NCI-H510A (cell line): Measurements from ENCODE around the gene MYEOV.

Source experiments
- DNase-seq: peaks from one replicate; lab custom pipeline; 2025; lab: John Stamatoyannopoulos, UW

The MYEOV gene

DNA sequence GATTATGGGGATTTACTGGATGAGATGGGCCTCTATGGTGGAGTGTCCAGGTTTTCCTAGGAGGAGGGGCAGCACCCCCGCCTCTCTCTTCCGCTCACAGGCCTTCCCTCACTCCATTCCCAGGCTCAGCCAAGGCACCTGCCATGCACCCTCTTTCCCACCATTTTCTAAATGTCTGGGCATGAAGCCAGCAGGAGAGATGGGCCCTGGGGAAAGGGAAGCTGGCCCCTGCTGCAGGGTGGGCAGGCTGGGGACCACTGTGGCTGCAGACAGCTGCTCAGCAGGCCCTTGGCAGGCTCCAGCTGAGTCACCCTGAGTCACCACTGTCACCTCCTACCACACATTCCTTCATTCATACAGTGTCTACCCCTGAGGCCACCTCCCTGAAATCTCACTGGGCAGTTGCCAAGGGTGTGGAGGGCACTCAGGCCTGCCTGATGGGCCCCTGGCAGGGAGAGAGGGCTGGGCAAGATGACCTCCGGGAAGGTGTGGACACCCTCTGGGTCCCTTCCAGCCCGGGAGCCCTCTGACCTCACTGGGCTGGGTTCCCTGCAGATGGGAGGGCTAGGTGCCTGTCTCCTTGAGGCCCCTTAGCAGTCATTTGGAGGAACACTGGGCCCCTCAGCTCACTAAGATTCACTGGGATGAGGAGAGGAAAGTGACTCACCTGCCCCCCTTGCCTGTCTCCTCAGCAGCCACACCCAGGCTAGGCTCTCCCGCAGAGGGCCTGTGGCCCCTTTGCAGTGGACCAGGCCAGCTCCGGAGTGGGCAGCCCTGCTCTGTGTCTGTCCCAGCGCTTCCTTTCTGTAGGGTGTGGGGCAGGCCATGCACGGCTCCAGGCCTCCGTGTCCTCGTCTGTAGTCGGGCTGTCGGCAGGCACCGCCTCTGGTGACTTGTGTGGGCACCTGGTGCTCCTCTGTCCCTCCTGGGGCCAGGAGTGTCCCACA, 7.8 kb downstream of the MYEOV start:
- DNase-seq: no peak

DNA sequence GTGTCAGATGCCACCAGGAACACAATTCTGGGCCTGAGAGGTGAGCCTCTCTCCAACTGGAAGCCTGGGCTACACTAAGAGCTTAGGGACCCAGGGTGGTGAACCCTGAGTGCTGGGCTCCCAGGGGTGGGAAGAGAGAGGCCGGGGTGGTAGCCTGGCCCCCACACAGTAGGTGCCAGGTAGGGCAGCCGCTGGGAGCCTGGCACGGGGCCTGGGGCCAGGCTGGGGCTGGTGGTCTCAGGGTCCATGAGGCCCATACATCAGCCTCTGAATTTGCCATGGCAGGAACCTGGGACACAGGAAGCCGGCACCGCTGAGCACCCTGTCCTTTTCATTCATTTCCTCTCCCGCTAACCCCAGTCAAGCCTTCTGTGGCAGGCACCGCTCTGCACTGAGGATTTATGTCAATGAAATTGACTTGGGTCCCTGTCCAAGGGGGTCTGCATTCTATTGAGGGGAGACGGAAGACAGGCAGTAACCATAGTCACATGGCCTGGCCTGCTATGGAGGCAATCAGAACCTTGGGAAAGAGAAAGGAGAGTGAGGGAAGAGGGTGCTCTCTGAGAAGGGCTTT, 8.6 kb downstream of the MYEOV start:
- no peak for DNase-seq

DNA sequence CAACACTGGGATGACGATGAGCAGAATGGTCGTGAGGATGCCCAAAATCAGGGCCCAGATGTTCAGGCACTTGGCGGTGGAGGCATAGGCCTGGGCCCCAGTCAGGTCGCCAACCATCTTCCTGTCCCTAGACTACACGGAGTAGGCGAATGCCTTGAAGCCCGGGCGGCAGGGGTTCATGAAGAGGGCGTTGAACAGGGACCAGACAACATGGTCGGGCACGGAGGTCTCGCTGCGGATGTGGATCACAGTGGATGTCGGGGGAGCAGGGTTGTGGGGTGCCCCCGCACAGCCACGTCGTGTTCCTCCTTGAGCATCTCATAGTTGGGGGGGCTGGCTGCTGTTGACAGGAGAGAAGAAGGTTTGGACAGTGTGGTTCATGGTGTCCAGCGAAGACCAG, 9.5 kb downstream of the MYEOV start:
- no peak for DNase-seq

DNA sequence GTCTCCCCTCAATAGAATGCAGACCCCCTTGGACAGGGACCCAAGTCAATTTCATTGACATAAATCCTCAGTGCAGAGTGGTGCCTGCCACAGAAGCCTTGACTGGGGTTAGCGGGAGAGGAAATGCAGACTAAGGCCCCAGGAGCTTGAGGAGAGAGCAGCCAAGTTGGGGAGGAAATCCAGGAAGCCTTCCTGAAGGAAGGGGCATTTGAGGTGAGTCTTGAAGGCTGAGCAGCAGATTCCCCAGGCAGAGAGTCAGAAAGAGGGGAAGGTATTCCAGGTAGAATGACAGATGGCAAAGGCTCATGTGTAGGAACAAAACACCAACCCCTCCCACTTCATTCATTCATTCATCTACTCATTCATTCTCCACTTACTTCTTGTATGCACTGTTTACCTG, 10.3 kb downstream of the MYEOV start:
- DNase-seq: no peak

DNA sequence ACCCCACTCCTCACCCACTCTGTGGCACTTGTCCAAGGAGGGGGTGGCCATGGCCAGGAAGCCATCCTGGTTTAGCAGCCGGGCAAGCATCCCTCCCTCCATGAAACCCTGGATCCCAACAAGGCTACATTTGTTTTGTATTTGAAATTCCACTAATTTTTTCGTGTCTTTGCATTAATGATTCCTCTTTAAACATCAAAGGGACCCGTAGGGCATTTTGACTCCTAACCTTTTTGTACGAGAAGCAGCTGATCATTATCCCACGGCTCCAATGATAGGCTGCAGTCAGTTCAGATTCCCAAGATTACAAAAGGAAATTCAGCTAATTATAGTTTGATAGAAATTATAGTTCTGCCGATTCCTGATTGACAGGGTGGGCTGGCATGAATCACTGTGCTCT, 10.7 kb downstream of the MYEOV start:
- no peak for DNase-seq

DNA sequence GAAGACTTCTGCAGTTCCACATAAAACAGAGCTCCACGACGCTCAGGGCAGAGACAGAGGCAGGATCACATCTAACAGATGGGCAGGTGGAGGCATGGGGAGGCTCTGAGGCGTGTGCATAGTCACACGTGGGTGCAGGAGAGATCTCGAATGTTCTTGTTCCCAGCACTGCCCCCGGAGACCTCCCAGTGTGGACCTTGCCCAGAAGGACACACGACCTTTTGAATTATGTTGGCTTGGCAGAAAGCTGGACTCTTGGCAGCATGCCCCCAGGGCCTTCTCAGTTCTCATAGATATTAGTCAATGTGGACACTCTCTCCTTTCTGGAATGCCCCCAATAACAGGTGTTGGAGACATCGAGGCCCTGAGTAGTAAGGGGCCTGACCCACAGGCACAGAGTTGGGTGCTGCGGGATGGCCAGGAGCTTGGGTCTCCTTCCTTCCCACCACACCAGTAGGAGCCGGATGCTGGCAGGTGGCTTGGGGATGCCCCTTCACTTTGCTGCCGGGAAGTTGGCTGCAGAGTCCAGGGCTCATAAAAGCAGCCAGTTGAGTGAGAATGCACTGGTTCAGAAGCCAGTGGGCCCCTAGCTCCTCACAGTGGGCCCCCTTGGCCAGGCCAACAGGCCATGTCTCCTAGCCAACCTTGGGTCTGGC, 12.1 kb downstream of the MYEOV start:
- DNase-seq: no peak

DNA sequence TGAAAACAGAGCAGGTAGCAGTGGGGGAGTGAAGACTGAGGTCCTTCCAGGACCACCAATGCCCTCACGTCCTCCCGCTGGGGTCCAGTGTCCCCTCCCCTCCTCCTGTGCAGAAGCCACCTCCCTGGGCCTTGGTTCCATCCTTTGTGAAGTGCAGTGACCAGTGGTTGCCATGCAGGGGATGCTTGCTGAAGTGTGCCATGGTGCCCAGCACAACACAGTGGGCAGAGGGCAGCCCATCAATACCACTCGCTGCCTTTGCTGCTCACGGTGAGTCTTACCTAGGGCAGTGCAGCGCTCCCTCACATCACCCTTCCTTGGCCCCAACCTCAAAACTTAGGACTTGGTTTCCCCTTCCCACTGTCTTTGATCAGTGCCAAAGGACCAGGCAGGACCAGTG, 12.9 kb downstream of the MYEOV start:
- no peak for DNase-seq

DNA sequence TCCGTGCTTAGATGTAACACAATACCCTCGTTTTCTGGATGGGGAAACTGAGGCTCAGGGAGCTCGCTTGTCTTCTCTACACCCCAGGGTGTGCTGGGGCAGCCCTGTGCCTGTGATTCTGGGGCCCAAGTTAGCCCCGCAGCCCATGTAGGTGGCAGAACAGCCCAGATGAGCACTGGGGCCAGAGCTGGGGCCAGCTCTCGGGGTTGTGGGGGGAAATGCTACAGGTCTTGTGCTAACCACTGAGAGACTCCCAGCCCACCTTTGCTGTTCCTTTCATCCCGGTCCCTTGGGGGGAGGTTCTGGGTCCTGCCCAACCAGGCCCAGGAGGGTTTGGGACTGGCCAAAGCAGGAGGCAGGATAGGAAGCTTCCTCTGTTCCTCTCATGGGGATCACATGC, 13.5 kb downstream of the MYEOV start:
- no peak for DNase-seq

DNA sequence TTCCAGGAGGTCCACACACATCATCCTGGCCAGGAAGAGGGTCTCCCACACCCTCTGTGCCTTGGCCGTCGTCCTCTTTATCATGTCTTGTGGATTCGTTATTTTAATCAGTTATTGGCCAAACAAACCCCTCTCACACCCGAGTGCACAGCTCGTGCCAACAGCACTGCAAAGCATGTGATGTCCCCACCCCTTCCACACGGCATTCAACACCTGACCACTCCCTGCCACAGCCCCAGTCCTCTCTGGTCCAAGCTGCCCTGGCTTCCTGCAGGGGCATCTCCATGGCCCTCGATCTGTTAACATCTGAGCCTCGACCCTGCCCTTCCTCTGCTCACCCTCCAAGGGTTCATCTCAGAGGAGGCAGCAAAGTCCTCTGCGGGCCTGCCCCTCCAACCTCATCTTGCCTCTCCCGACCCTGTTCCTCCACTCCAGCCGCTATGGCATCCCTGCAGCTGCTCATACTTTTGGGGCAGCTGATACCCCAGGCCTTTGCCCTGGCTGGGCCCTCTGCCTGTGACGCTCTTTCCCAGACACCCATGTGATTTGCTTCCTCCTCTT, 14.0 kb downstream of the MYEOV start:
- DNase-seq: no peak

DNA sequence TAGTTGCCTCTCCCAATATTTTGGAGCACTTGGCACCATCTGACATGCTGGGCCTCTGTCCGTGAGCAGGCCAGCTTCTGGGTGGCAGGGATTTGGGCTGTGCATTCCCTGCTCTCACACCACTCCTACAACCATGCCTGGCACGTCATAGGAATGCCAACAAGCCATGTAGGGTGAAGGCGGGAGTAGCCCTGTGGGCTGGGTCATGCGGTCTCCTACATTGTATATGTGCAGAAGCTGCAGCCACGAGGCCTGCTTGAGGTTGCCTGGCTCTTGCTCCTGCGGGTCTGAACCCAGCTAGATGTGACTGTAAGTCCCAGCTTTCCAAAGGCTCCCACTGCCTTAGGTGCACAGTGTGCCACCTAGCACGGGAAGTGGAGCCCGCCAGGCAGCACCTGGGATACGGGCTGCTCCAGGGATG, 14.5 kb downstream of the MYEOV start:
- no peak for DNase-seq

DNA sequence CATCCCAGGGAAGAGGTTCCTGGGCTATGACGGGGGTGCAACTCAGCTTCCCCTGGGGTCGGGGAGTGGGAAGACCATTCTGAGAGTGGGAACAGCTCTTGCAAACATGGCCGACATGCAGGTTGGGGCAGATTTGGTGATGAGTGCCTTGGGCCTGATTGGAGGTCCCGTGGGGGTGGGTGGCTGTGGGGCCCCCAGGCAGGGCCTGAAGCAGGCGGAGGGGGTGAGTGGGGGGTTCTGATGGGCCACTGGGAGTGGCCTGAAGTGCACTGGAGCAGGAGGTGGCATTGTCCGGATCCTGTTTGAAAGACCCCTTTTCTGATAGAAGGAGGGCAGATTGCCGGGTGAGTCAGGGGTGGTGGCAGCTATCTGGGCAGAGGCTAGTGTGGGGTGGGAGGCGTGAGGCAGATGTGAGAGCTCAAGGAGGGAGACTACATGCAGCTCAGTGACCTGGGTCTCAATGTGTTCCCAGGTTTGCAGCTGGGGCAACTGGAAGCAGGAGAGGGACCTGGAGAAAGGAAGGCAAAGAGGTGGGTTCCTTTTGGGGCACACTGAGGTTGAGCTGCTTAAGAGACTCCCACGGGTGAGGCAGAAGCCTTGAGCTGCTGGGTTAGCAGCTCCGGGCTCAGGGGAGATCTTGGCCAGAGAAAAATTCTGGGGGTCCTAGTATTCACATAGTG, 15.1 kb downstream of the MYEOV start:
- no peak for DNase-seq

DNA sequence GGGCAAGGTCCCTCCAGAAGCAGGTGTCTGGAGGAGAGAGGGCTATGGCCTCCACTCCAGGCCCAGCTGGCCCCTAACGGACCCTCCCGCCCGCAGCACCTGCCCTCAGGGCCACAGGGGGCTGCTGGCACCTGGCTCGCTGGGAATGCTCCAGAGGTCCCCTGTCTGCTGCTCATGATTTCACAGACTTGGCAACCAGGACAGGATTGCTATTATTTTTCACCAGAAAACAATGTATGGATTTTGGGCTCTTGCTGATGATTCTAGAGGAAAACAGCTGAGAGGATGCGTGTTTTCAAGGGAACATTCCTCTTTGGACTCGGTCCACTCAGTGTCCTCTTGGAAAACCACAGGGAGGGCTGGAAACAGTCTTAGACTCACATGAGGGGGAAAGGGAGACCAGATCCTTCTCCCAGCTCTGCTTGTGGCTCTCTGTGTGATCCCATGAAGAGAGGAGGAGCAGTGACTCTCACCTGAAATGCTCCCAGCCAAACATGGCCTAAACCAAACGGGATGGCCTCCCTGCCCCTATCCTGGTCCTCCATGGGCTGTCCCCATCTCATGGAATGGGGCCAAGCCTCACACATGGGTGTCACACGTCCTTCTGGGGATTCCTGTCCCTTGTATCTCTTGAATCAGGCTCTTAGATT, 15.8 kb downstream of the MYEOV start:
- no peak for DNase-seq

DNA sequence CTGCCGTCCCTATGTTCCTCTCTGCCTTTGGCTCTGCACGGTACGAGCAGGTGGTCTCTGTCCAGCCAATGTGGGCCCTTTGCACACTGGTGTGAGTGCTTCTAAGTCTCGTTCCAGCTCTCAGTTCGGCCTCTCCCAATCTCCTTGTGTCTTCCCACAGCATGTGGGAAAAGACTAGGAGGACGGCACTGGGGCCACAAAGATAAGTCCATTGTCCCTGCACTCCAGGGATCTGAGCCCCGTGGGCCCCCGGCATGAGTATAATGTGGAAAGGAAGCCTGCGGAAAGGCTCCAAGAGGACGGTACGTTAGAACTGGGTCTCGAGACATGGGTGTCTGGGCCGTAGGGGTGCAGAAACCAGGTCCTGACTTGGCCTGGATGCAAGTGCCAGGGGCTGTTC, 16.4 kb downstream of the MYEOV start:
- no peak for DNase-seq

DNA sequence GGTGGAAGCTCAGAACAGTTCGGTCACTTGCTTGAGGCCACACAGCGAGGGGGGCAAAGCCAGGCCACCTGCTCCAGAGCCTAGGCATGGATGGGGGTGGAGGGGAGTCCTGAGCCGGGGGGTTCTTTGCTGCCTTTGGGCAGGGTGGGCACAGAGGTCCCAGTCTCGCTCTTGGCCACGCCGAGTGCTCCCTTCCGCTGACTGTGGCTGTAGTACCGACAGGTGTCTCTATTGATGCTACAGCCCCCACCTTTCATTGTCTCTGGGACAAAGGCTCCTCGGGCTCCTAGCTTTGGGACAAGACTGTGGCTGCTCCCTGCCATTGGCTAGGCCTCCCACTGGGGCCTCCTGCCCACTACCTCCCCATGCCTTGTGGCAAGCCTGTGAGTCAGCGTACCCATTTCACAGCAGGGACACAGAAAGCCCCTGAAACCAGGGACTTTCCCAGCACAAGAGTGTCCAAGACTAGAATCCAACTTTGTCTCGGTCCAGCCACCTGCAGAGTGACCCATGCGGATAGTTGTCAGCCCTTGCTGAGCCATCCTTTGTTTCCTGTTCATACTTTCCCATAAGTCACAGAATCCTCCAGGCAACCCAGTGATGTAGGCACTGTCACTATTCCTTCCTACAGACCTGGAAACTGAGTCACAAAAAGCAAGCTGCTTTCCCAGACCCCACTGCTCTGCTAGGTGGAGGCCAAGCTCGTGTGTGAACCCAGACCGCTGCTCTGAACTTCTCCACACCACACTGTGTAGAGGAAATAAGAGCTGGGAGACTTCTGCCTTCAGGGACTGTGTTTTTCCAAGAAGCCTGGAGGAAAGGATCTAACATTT, 17.2 kb downstream of the MYEOV start:
- DNase-seq: no peak

DNA sequence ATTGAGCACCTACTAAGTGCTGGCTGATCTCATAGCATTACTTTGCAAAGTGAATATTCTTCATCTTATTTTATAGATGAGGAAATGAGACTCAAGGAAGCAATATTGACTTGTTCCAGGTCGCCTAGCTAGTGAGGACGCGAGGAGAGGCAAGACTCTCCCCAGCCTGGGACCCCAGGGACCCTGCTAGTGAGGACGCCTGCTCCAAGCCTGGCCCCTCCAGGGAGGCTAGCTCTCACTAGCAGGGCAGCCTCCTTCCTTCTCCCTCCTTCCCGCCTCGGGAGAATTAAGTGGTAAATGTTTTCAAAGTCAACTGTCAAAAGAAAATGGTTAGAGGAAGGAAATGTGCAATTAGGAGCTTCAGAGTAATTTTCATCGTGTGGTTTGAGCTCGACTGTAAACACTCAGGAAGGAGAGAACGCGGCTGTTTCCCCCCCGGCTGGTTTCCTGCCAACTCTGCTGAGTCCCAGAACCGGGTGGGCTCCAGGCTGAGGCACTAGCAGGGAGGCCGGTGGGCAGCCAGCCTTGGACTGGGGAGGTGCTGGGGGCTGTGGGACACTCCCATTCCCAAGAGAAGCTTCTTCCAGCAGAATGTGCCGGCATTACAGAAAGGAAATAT, 17.9 kb downstream of the MYEOV start:
- DNase-seq: no peak

DNA sequence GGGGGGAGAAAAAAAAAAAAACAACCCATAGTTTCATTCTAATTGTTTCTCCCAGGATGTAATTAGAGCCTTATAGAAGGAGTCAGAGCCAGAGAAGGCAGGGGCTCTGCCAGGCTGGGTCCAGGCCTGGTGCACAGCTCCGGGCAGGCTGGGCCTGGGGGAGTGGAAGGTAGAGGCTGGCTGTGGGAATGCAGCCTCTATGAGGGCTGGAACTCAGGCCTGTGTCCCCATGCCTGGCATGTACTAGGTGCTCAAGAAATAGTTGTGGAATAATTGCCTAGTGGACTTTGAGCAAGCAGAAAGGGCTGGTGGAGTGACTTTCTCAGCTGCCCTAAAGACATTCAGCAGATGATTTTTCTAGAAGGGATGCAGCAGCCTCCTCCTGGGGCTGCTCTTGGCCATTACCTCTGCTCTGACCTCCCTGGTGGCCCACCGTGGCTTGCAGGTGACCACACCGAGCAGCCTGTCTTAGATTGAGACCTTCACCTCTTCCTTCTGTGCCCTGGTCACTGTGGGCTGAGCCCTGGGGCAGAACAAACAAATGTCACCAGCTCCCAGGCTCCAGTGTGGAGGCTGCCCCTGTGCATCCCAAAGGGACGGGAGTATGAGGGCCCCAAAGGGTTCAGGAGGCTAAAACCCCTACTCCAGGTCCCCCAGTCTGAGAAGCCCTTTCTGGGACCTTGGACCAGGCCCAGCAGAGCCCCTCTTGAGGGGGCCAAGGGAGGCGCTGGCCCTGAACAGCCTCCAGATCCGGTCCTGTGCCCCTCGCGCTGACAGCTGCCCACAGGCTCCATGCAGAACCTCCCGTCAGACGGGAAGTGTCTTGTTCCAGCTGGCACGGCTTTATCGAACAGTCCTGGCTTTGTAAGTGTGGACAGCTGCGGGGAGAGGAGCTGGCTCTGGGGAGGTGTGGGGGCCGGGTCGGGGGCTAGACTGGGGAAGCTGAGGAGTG, 18.8 kb downstream of the MYEOV start:
- no peak for DNase-seq

DNA sequence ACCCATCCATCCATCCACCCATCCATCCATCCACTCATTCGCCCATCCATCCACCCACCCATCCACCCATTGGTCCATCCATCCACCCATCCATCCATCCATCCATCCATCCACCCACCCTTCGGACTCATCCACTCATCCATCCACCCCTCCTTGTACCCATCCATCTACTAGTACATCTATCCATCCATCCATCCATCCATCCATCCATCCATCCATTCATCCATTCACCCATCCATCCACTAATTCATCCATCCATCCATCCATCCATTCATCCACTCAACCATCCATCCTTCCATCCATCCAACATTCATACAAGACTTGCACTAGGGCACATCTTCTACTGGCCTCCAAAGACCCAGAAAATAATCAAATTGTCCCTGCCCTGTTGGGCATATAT, 20.0 kb downstream of the MYEOV start:
- no peak for DNase-seq

DNA sequence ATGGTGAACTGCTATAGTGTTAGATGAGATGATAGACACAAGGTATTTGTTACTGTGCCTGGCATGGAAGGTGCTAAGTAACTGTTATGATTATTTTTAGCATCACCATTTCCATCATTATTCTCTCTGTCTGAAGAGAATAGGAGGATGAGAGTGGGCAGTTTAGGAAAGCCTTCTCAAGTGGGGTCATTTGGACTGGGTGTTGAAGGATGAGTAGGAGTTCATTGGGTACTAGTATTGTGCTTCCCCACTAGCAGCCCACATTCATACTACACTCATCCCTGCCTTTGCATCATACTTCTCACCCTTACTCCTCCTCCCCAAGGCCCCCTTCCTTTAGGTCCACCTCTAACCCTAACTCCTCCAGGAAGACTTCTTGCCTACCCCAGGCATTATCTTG, 20.6 kb downstream of the MYEOV start:
- DNase-seq: no peak

DNA sequence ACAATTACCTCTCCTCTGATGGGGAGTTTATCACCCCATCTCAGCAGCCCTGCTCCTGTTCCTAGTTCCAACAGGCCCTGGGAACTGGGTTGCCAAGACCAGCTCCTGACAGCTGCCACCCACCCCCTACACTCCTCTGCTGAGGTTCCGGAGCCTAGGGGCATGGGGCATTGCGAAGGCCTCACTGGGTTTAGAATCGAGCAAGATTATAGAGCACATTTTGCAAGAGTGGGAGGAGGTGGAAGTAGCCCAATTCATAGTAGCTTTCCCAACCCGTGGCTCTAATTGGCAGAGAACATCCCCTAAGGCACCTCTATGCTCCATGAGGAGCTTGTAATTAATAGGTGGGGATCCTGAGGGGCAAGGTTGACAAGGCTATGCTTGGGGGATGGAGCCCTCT, 23.0 kb downstream of the MYEOV start:
- no peak for DNase-seq
